B cell (primary cell): ENCODE measurements around the gene PLPPR1. TPM values are rescaled to one million over a fixed set of nuclear protein-coding genes. Genes with fewer than 3 reads are reported as not detected.

ENCODE experiments used
- ATAC-seq: fragments of 200-7000 bp; cut with Tn5 transposase; one replicate; pipeline ENCODE4 v1.10.0; 2021; ENCODE audit warnings: low read depth, mild to moderate bottlenecking, moderate number of reproducible peaks, moderate library complexity
- CTCF ChIA-PET: fragments of 350-600 bp; sonication (Branson Sonifier 250); formaldehyde crosslinking; loops from one replicate; lab custom pipeline; 2021; ENCODE audit warnings: antibody characterized with exemption, inconsistent platforms; lab: Charles Lee
- POLR2A ChIA-PET: fragments of 350-600 bp; sonication (Branson Sonifier 250); formaldehyde crosslinking; loops from one replicate; lab custom pipeline; 2021; ENCODE audit warnings: antibody characterized with exemption; lab: Charles Lee
- DNase-seq: peaks from one replicate; pipeline ENCODE4 v3.0.0; 2013
- H2AFZ ChIP-seq: 2 replicates; pipeline ENCODE4 v1.6.1; 2012; ENCODE audit warnings: mild to moderate bottlenecking, low read depth, low read length; ENCODE audit not compliant: insufficient read depth, poor library complexity, severe bottlenecking
- H3K27ac ChIP-seq, 2 donors: 1 replicate in 1 of 2; 2 replicates in 1 of 2; pipeline ENCODE4 v1.5.1; 2012 to 2013; ENCODE audit warnings: low read length in 2 of 2, mild to moderate bottlenecking in 2 of 2, moderate library complexity in 1 of 2
- H3K27me3 ChIP-seq, 4 experiments: fragments of 200-600 bp in 1 of 4; sonication (generic) in 1 of 4; replicated peaks in 1 of 4; 1 replicate in 2 of 4; 2 replicates in 2 of 4; pipeline versions ENCODE4 v1.6.1 to v1.7.0; 2013 to 2016; ENCODE audit warnings: low read length in 3 of 4, mild to moderate bottlenecking in 2 of 4, mixed read lengths in 1 of 4, moderate library complexity in 1 of 4; ENCODE audit not compliant: insufficient read depth in 4 of 4, control insufficient read depth in 3 of 4; ENCODE audit errors: control extremely low read depth in 1 of 4
- H3K36me3 ChIP-seq, 2 experiments: replicated peaks in 1 of 2; 1 replicate in 1 of 2; 2 replicates in 1 of 2; pipeline versions ENCODE4 v1.6.1 to v1.7.1; 2013; ENCODE audit warnings: low read length in 1 of 2; ENCODE audit not compliant: insufficient read depth in 2 of 2, control insufficient read depth in 1 of 2; ENCODE audit errors: control extremely low read depth in 1 of 2, extremely low read depth in 1 of 2
- H3K4me1 ChIP-seq, 2 donors: fragments of 200-600 bp in 1 of 2; sonication (generic) in 1 of 2; 1 replicate in 1 of 2; 2 replicates in 1 of 2; pipeline versions ENCODE4 v1.5.1 to v1.6.1; 2013 to 2017; ENCODE audit warnings: low read length in 2 of 2; ENCODE audit not compliant: control insufficient read depth in 2 of 2, insufficient read depth in 2 of 2
- H3K4me2 ChIP-seq: replicated peaks from 2 replicates; pipeline ENCODE3; 2012; ENCODE audit warnings: mild to moderate bottlenecking, low read depth, low read length; ENCODE audit not compliant: poor library complexity, severe bottlenecking
- H3K4me3 ChIP-seq, 5 experiments: fragments of 200-600 bp in 1 of 5; sonication (generic) in 1 of 5; 1 replicate in 3 of 5; 2 replicates in 2 of 5; pipeline versions ENCODE4 v1.5.1 to v1.7.0; 2011 to 2016; ENCODE audit warnings: low read length in 4 of 5, mild to moderate bottlenecking in 4 of 5, low read depth in 2 of 5, control low read depth in 1 of 5, moderate library complexity in 1 of 5; ENCODE audit not compliant: insufficient read depth in 1 of 5; ENCODE audit errors: control extremely low read depth in 1 of 5, extremely low read depth in 1 of 5
- H3K79me2 ChIP-seq: fragments of 200-600 bp; sonication (generic); one replicate; pipeline ENCODE4 v1.6.0; 2016; ENCODE audit warnings: low read length; ENCODE audit not compliant: control insufficient read depth, insufficient read depth
- H3K9ac ChIP-seq: fragments of 200-600 bp; sonication (generic); 2 replicates; pipeline ENCODE4 v1.6.1; 2017; ENCODE audit warnings: mild to moderate bottlenecking, low read length, moderate library complexity
- H3K9me3 ChIP-seq, 3 donors: one replicate each; pipeline versions ENCODE4 v1.6.1 to v1.7.1; 2013; ENCODE audit warnings: low read length in 2 of 3; ENCODE audit not compliant: control insufficient read depth in 2 of 3, insufficient read depth in 1 of 3; ENCODE audit errors: control extremely low read depth in 1 of 3
- H4K20me1 ChIP-seq: 2 replicates; pipeline ENCODE4 v1.6.0; 2012; ENCODE audit warnings: mild to moderate bottlenecking, low read length; ENCODE audit not compliant: insufficient read depth, control insufficient read depth, poor library complexity, severe bottlenecking
- H3K27ac Mint-ChIP-seq: one replicate; pipeline ENCODE4 v1.8.0; 2021; ENCODE audit warnings: mixed read lengths
- H3K27me3 Mint-ChIP-seq: one replicate; pipeline ENCODE4 v1.8.0; 2021; ENCODE audit warnings: mixed read lengths
- H3K4me1 Mint-ChIP-seq: one replicate; pipeline ENCODE4 v1.8.0; 2021; ENCODE audit warnings: mixed read lengths
- H3K4me3 Mint-ChIP-seq: one replicate; pipeline ENCODE4 v1.8.0; 2021; ENCODE audit warnings: mixed read lengths
- H3K9me3 Mint-ChIP-seq: one replicate; pipeline ENCODE4 v1.8.0; 2022; ENCODE audit warnings: mixed read lengths; ENCODE audit not compliant: insufficient read depth
- CTCF ChIP-seq: fragments of 200-600 bp; IDR thresholded peaks from one replicate; pipeline ENCODE4 v1.8.0; 2022; ENCODE audit warnings: antibody characterized with exemption, mild to moderate bottlenecking
- EZH2 ChIP-seq: IDR thresholded peaks from 2 replicates; pipeline ENCODE4 v1.6.1; 2012; ENCODE audit warnings: borderline replicate concordance, low read depth, mild to moderate bottlenecking, moderate library complexity, low read length; ENCODE audit not compliant: insufficient read depth, poor library complexity, severe bottlenecking
- WGBS: methylation state at CpG from one replicate; pipeline ENCODE4 v1.1.5; 2013; ENCODE audit warnings: missing lambda C conversion rate; ENCODE audit not compliant: insufficient coverage; 5-methylcytosine and 5-hydroxymethylcytosine counted together
- intact Hi-C: fragments of 100-400 bp; cut with micrococcal nuclease; formaldehyde crosslinking; loops from one replicate; pipeline ENCODE4 v1.10.0; 2022
- polyA plus RNA-seq: library from polyadenylated mRNA; depleted of rRNA; stranded (reverse); fragments of >200 nt; gene quantifications from 2 replicates; pipeline ENCODE4 v1.2.3, GENCODE V29; 2012
- total RNA-seq, 2 donors: library from RNA; stranded (reverse); fragments of 120-200 nt in 1 of 2; gene quantifications; 1 replicate in 1 of 2; 2 replicates in 1 of 2; pipeline versions ENCODE4 v1.2.3 to v1.2.4, GENCODE V29; 2013 to 2022

Gene PLPPR1
- total and polyA plus RNA-seq, 2 donors (not counting 1 experiment from before 2014, with no cell fraction given): not detected

GRCh38 chr9:101366038-101366756 lies 337.7 kb downstream of the PLPPR1 start:
- H3K9me3 Mint-ChIP-seq: no peaks in the 10 kb centered on the region
- Histone ChIP-seq H3K4me2 (no peak overlapping the region), H4K20me1 (no peaks in the 10 kb centered on the region), H3K27ac (no peak overlapping the region), H3K27me3 (no peaks in the 10 kb centered on the region), H3K9me3 (no peaks in the 10 kb centered on the region), H3K4me3 (no peak overlapping the region), H3K79me2 (no peaks in the 10 kb centered on the region), H3K9ac (no peak overlapping the region), H3K4me1 (no peaks in the 10 kb centered on the region), H2AFZ (no peak overlapping the region), H3K36me3 (no peaks in the 10 kb centered on the region)
- no peak overlapping the region for H3K27ac Mint-ChIP-seq
- no peak for ATAC-seq
- H3K27me3 Mint-ChIP-seq: peaks cover 17% of the 10 kb centered on the region
- intact Hi-C loops: no loop called here
- H3K4me1 Mint-ChIP-seq: no peaks in the 10 kb centered on the region
- no CpG with 5 or more reads among the region's 5 CpGs for WGBS
- H3K4me3 Mint-ChIP-seq: no peak overlapping the region
- no peak for DNase-seq
- no peak for TF ChIP-seq EZH2
- no peak for TF ChIP-seq CTCF
- ChIA-PET POLR2A (no interaction called here), CTCF (no interaction called here)

GRCh38 chr9:101367323-101367722 lies 338.8 kb downstream of the PLPPR1 start:
- Histone ChIP-seq H2AFZ (no peak overlapping the region), H4K20me1 (no peaks in the 10 kb centered on the region), H3K4me1 (no peaks in the 10 kb centered on the region), H3K9ac (no peak overlapping the region), H3K79me2 (no peaks in the 10 kb centered on the region), H3K4me3 (no peak overlapping the region), H3K36me3 (no peaks in the 10 kb centered on the region), H3K4me2 (no peak overlapping the region), H3K27ac (no peak overlapping the region), H3K9me3 (peaks cover 0 to 2% (median 0%) of the 10 kb centered on the region in 3 donors), H3K27me3 (no peaks in the 10 kb centered on the region)
- no CpG with 5 or more reads among the region's 3 CpGs for WGBS
- Mint-ChIP-seq H3K27me3 (peaks cover 24% of the 10 kb centered on the region), H3K4me3 (no peak overlapping the region), H3K4me1 (no peaks in the 10 kb centered on the region), H3K27ac (no peak overlapping the region), H3K9me3 (no peaks in the 10 kb centered on the region)
- DNase-seq (no peak), ATAC-seq (no peak)
- ChIA-PET CTCF (interaction anchor here (0.7 kb wide), 1 partner anchor 16 kb away, joined by 4 read pairs; no protein-coding TSS in a partner anchor), POLR2A (no interaction called here)
- TF ChIP-seq EZH2: no peak
- TF ChIP-seq CTCF: no peak
- intact Hi-C loops: no loop called here
